Fibroblast of lung (primary cell): ENCODE data around the gene FAM13C. TPM values are rescaled to one million over a fixed set of nuclear protein-coding genes. Genes with fewer than 3 reads are reported as not detected.

Experiments
- DNase-seq, 2 donors: peaks; one replicate each; pipeline versions ENCODE4 v3.0.0 to v3.0.0-alpha.2; 2010; ENCODE audit warnings: low read depth in 2 of 2
- H2AFZ ChIP-seq: 2 replicates; pipeline ENCODE4 v1.5.1; 2012; ENCODE audit warnings: low read length, control low read depth, inconsistent platforms
- H3K27ac ChIP-seq: 2 replicates; pipeline ENCODE4 v1.5.1; 2011; ENCODE audit warnings: low read length, control low read depth; ENCODE audit not compliant: insufficient read depth
- H3K27me3 ChIP-seq: 2 replicates; pipeline ENCODE4 v1.5.1; 2011; ENCODE audit warnings: mild to moderate bottlenecking, low read length; ENCODE audit not compliant: control insufficient read depth, insufficient read depth
- H3K36me3 ChIP-seq: 2 replicates; pipeline ENCODE4 v1.5.1; 2011; ENCODE audit warnings: low read length; ENCODE audit not compliant: control insufficient read depth, insufficient read depth
- H3K4me1 ChIP-seq: 2 replicates; pipeline ENCODE4 v1.5.1; 2011; ENCODE audit warnings: low read length; ENCODE audit not compliant: control insufficient read depth, insufficient read depth; ENCODE audit errors: extremely low read depth
- H3K4me2 ChIP-seq: 2 replicates; pipeline ENCODE4 v1.5.1; 2011; ENCODE audit warnings: low read length, control low read depth; ENCODE audit not compliant: insufficient read depth; ENCODE audit errors: extremely low read depth
- H3K4me3 ChIP-seq, 4 experiments: fragments of 200-600 bp in 1 of 4; sonication (generic) in 1 of 4; replicated peaks in 1 of 4; 2 replicates each; pipeline ENCODE4 v1.5.1; 2011 to 2016; ENCODE audit warnings: low read length in 4 of 4, low read depth in 3 of 4, mild to moderate bottlenecking in 3 of 4, control low read depth in 2 of 4, inconsistent platforms in 1 of 4, mixed read lengths in 1 of 4; ENCODE audit not compliant: insufficient read depth in 1 of 4; ENCODE audit errors: control extremely low read depth in 1 of 4
- H3K79me2 ChIP-seq: 2 replicates; pipeline ENCODE4 v1.5.1; 2012; ENCODE audit warnings: mild to moderate bottlenecking, low read length, inconsistent platforms; ENCODE audit not compliant: control insufficient read depth, insufficient read depth
- H3K9ac ChIP-seq: 2 replicates; pipeline ENCODE4 v1.5.1; 2011; ENCODE audit warnings: mild to moderate bottlenecking, low read length, control low read depth; ENCODE audit not compliant: insufficient read depth
- H3K9me3 ChIP-seq: 2 replicates; pipeline ENCODE4 v1.5.1; 2012; ENCODE audit warnings: low read depth, low read length; ENCODE audit not compliant: control insufficient read depth, insufficient read depth
- H4K20me1 ChIP-seq: 2 replicates; pipeline ENCODE4 v1.5.1; 2011; ENCODE audit warnings: low read length; ENCODE audit not compliant: control insufficient read depth, insufficient read depth; ENCODE audit errors: extremely low read depth
- CTCF ChIP-seq, 2 donors: IDR thresholded peaks in 1 of 2; conservative IDR thresholded peaks in 1 of 2; 1 replicate in 1 of 2; 2 replicates in 1 of 2; pipeline ENCODE4 v1.5.1; 2011 to 2012; ENCODE audit warnings: low read length in 2 of 2, control low read depth in 1 of 2, inconsistent platforms in 1 of 2, low read depth in 1 of 2, mild to moderate bottlenecking in 1 of 2
- EZH2 ChIP-seq: IDR thresholded peaks from 2 replicates; pipeline ENCODE4 v1.5.1; 2012; ENCODE audit warnings: low read length, control low read depth, mild to moderate bottlenecking; ENCODE audit errors: missing control alignments
- polyA plus RNA-seq, 2 donors: library from polyadenylated mRNA; depleted of rRNA in 1 of 2; stranded (reverse) in 1 of 2; unstranded in 1 of 2; fragments of >200 nt; gene quantifications; 2 replicates each; pipeline ENCODE4 v1.2.1, GENCODE V29; 2011 to 2012; ENCODE audit warnings: missing spikeins in 1 of 2
- total RNA-seq: library from RNA; depleted of rRNA; stranded (reverse); fragments of >200 nt; gene quantifications from 2 replicates; pipeline ENCODE4 v1.2.1, GENCODE V29; 2014

The FAM13C gene
- total and polyA plus RNA-seq, 2 donors (not counting 1 experiment from before 2014, with no cell fraction given), result 2.8 to 5.9 TPM

DNA sequence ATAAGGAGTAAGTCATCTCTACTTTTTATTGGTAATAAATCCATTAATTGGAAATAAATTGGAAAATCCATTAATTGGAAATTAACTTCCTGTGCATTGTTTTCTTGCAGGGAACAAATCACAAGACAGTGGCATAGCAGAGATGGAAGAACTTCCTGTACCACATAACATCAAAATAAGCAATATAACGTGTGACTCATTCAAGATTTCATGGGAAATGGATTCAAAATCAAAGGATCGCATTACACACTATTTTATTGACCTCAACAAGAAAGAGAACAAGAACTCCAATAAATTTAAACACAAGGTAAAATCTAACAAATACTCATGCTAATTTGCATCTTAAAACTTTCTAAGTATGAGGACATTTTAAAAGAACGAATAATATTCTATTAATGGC is 128.2 kb downstream of the FAM13C start:
- Histone ChIP-seq H2AFZ (no peak overlapping the region), H3K27ac (no peak overlapping the region), H3K9ac (no peak overlapping the region), H4K20me1 (no peaks in the 10 kb centered on the region), H3K4me2 (no peak overlapping the region), H3K79me2 (no peaks in the 10 kb centered on the region), H3K27me3 (no peaks in the 10 kb centered on the region), H3K4me1 (no peaks in the 10 kb centered on the region), H3K9me3 (no peaks in the 10 kb centered on the region), H3K36me3 (no peaks in the 10 kb centered on the region), H3K4me3 (no peak overlapping the region)
- TF ChIP-seq CTCF (conservative IDR thresholded peaks at IDR 0.05 in 1 of 2, IDR thresholded peaks at IDR 0.05 in 1 of 2; ENCODE audit: low read depth in 1 of 2, low read length in 2 of 2) (no peak), EZH2 (no peak)
- peak; percentile 14 to 59 for DNase-seq

DNA sequence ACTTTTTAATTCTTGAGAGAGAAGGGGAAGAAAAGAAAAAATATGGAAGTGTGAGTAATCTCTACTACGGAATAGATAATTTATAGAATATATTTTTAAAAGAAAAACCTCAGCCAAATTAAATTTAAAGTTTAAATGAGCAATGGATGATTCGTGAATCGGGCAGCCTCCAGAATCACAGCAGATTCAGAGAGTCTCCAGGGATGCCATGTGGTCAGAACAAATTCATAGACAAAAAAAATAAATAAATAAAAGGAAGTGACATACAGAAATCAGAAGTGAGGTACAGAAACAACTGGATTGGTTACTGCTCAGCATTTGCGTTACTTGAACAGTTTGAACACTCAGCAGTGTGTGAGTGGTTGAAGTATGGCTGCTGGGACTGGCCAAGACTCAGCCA is 132.9 kb downstream of the FAM13C start:
- H3K4me1 ChIP-seq, result no peaks in the 10 kb centered on the region
- H3K4me3 ChIP-seq, result no peak overlapping the region
- no peak overlapping the region for H3K9ac ChIP-seq
- H3K27me3 ChIP-seq, result no peaks in the 10 kb centered on the region
- H3K79me2 ChIP-seq, result no peaks in the 10 kb centered on the region
- H3K27ac ChIP-seq, result no peak overlapping the region
- no peak for DNase-seq
- H4K20me1 ChIP-seq, result no peaks in the 10 kb centered on the region
- H3K36me3 ChIP-seq, result no peaks in the 10 kb centered on the region
- no peak overlapping the region for H2AFZ ChIP-seq
- TF ChIP-seq EZH2, result no peak
- no peak for TF ChIP-seq CTCF (conservative IDR thresholded peaks at IDR 0.05 in 1 of 2, IDR thresholded peaks at IDR 0.05 in 1 of 2; ENCODE audit: low read depth in 1 of 2, low read length in 2 of 2)
- H3K9me3 ChIP-seq, result no peaks in the 10 kb centered on the region
- H3K4me2 ChIP-seq, result no peak overlapping the region

GRCh38 chr10:59227136-59227673 is 135.1 kb downstream of the FAM13C start:
- Histone ChIP-seq H3K27me3 (no peaks in the 10 kb centered on the region), H3K79me2 (no peaks in the 10 kb centered on the region), H3K4me2 (no peak overlapping the region), H4K20me1 (no peaks in the 10 kb centered on the region), H3K9me3 (no peaks in the 10 kb centered on the region), H3K9ac (no peak overlapping the region), H3K4me3 (no peak overlapping the region), H3K4me1 (no peaks in the 10 kb centered on the region), H3K27ac (no peak overlapping the region), H2AFZ (no peak overlapping the region), H3K36me3 (no peaks in the 10 kb centered on the region)
- no peak for DNase-seq
- TF ChIP-seq CTCF (conservative IDR thresholded peaks at IDR 0.05 in 1 of 2, IDR thresholded peaks at IDR 0.05 in 1 of 2; ENCODE audit: low read depth in 1 of 2, low read length in 2 of 2) (no peak), EZH2 (no peak)
